ENCODE results near the gene PITX1.

Gene PITX1

GRCh38 chr5:135062216-135063055 lies 28.4 kb upstream of the PITX1 start:
- no peak for FAIRE-seq
- no peak for DNase-seq (ENCODE audit: low spot score)

GRCh38 chr5:135061001-135061400 lies 27.0 kb upstream of the PITX1 start:
- DNase-seq (ENCODE audit: low spot score), result no peak

GRCh38 chr5:135060021-135060420 lies 26.0 kb upstream of the PITX1 start:
- DNase-seq (ENCODE audit: low spot score) (no peak), FAIRE-seq (no peak)

More at GRCh38 chr5:135061001-135061400, 27.0 kb upstream of the PITX1 start:
- no peak for FAIRE-seq

DNA sequence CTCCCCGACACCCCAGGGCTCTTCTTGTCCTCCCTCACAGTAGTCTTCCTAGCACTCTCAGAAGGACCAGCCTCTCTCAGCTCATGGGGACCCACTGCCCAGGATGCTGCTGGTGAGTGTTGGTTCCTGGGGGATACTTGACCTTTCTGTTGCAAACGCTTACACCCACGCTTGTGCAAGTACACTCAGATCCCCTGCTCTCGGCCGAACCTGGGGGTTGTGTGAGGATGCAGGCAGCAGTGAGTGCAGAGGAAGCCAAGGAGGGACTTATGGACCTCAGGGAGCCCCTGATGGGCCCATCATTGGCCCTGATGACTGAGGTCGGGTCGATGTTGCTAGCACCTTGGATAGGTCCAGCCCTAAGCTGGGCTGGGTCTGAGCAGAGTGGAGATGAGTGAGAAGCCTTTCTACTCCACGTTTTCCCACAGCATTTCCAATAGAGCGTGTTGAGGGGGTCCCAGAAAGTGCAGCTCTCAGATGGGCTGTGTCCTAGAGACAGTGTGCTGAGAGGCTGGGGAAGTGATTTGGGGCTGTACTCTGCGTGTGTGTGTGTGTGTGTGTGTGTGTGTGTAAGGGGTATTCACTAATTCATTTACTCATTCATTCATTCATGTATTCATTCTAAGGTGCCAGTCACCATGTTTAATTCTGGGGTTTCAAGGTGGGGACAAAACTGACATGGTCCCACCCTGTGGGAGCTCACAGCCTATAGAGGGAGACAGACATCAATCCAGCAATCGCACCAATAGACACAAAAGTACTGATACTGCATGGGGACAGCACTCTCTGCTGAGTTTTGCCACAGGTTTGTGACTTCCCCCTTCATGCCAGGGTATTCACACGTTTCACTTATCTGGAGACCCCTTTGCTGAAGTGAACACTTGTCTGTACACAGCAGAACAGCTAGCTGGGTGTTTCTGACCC lies 25.2 kb upstream of the PITX1 start:
- FAIRE-seq, result no peak
- DNase-seq (ENCODE audit: low spot score), result no peak

- DNase-seq (ENCODE audit: low spot score) (no peak), FAIRE-seq (no peak)
These were observed 24.3 kb upstream of the PITX1 start for GRCh38 chr5:135058331-135058732.

GRCh38 chr5:135057233-135057632 lies 23.2 kb upstream of the PITX1 start:
- no peak for FAIRE-seq
- no peak for DNase-seq (ENCODE audit: low spot score)

DNA sequence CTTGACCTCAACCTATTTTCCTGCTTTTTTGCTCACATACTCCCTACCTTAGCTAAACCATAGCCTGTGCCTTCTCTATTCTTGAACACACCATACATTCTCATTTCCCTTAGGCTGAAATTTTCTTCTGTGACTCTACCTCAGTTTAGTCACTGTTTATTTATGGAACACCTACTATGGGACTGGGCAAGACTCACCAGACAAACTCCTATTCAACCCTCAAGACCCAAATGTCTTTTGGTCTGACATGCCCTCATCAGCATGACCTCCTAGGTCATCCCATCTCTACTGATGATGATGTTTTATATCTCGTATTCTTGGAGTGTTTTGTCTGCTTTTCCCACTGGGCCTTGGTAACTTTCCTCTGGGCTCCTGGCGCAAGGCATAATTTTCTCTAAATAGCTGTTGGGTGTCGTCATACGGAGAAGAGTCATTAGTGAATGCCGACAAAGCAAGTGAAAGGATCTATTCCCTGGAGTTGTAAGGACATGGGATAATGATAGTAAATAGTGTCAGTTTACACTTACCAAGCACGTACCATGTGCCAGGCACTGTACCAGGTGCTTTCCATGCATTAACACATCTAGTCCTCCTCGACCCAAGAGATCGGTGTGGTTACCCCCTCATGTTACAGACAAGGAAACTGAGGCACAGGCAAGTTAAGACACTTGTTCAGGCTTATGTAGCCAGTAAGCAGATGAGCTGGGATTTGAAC lies 22.4 kb upstream of the PITX1 start:
- DNase-seq (ENCODE audit: low spot score), result no peak
- no peak for FAIRE-seq

- FAIRE-seq (no peak), DNase-seq (ENCODE audit: low spot score) (no peak)
These were observed 21.4 kb upstream of the PITX1 start for GRCh38 chr5:135055396-135055795.

GRCh38 chr5:135054546-135054945 lies 20.5 kb upstream of the PITX1 start:
- no peak for FAIRE-seq
- no peak for DNase-seq (ENCODE audit: low spot score)

- DNase-seq (ENCODE audit: low spot score) (no peak), FAIRE-seq (no peak)
These were observed 20.0 kb upstream of the PITX1 start for GRCh38 chr5:135053989-135054388.

DNA sequence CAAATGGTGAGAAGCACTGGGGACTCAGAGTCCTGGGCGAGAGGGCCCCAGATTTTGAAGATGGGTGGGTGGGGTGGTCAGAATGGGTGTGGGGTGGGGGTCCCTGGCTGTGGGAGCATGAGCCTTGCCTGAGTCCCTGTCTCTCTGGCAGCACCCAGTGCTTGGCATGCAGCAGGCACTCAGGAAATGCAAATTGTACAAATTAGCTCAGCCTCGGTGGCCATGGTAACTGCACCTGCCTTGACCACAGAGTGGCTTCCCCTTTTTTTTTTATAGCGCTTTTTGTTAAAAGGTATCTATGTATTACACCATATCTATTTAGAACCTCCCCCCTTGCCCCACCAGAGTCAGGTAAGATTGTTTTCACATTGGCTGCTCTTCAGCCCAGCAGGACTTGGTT lies 19.2 kb upstream of the PITX1 start:
- no peak for FAIRE-seq
- DNase-seq (ENCODE audit: low spot score), result no peak

GRCh38 chr5:135052511-135053145 lies 18.6 kb upstream of the PITX1 start:
- FAIRE-seq, result no peak
- DNase-seq (ENCODE audit: low spot score), result no peak

- no peak for FAIRE-seq
- DNase-seq (ENCODE audit: low spot score), result no peak
These were observed 17.8 kb upstream of the PITX1 start for GRCh38 chr5:135051872-135052271.

GRCh38 chr5:135051399-135051798 lies 17.4 kb upstream of the PITX1 start:
- FAIRE-seq, result no peak
- DNase-seq (ENCODE audit: low spot score), result no peak

DNA sequence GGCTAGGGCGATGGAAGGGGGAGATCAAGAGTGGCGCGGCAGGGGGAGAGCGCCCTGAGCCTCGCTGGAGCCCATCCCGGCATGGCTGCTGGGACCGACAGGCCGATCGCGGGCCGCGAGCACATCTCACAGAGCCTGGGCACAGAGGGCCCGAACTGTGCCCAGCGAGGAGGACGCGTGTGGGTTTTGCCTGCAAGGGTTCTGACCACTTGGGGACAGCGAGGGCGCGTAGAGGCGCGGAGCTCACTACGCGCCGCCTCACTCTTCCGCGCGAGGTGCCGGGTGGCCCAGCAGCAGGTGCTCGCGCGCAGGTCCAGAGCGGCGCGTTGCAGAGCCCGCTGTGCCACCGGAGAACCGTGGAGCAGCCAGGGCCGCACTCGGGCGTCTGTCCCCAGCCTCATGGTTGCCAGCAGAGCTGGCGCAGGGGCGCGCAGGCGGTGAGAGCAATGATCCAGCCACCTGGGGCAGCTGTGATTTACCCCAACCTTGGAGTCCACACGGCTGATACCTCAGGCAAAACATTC lies 16.3 kb upstream of the PITX1 start:
- FAIRE-seq (no peak), DNase-seq (ENCODE audit: low spot score) (no peak)

- DNase-seq (ENCODE audit: low spot score) (no peak), FAIRE-seq (no peak)
These were observed 14.9 kb upstream of the PITX1 start for GRCh38 chr5:135048930-135049329.

DNA sequence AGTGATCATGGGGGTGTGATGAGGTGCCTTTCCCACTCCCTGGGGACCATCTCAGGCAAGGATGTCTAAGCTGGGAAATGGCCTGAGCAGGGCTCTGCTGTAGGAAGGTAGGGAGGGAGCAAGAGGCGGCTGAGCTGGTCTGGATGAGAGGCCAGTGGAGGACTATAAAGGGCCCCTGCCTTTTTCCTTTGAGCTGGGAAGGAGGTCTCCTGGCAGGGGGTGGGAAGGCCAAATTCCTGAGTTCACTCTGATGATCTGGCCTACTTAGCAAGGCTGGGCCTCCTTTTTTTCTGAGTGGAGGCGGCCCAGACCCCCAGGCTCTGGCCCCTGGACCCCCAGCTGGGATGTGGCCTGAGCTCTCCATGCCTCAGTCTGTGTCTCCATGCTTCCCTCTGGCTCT lies 14.3 kb upstream of the PITX1 start:
- FAIRE-seq (no peak), DNase-seq (ENCODE audit: low spot score) (no peak)

DNA sequence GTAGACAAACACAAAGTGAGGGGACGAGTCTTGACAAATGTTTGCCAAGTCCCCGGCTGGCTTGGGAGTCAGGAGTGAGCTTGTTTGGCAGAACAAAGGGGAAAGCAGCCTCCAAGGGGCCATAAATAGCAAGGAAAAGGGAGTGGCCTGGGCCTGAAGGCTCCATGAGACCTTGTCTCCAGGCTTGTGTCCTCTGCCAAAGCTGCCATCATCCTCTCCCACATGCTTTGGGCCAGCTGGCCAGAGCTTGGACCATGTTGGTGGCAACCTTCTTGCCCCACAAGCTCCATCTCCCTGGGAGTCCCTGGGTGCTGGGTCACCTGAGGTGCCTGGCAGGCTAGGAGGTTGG lies 13.3 kb upstream of the PITX1 start:
- DNase-seq (ENCODE audit: low spot score), result no peak
- FAIRE-seq, result no peak

- no peak for FAIRE-seq
- no peak for DNase-seq (ENCODE audit: low spot score)
These were observed 12.8 kb upstream of the PITX1 start for GRCh38 chr5:135046661-135047346.

- FAIRE-seq (no peak), DNase-seq (ENCODE audit: low spot score) (no peak)
These were observed 11.5 kb upstream of the PITX1 start for GRCh38 chr5:135045488-135045887.

DNA sequence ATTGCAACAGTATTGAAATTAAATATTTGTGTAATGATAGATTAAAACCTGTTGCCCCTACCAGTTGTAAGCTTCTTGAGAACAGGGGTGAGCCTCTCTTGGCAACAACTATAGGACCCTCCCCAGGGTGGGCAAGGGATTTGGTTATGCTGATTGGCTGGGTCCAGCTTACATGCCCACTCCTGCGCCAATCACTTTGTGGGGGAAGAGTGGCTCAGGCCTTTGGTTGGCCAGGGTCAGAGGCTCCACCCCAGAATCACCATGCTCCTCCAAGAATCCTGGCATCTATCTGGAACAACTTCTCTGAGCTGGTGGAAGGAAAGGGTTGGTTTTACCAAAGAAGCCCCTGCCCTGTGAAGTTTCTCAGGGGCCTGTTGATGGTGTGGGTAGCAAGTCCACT lies 8.6 kb upstream of the PITX1 start:
- FAIRE-seq, result no peak
- DNase-seq (ENCODE audit: low spot score), result no peak

Data from RCC 7860 (cell line).